GM21825 (cell line): ENCODE results near the gene PCDHGB4.
"Not testable (repeated sequence)": the region's sequence is repeated elsewhere in the genome, so short reads cannot be mapped to it uniquely, and the experiment has no call there.

Experiments
- ATAC-seq: cut with Tn5 transposase; IDR thresholded peaks from one replicate; pipeline ENCODE4 v1.9.1; 2021; ENCODE audit warnings: mild to moderate bottlenecking, moderate library complexity; ENCODE audit not compliant: unreplicated experiment

PCDHGB4 gene

DNA sequence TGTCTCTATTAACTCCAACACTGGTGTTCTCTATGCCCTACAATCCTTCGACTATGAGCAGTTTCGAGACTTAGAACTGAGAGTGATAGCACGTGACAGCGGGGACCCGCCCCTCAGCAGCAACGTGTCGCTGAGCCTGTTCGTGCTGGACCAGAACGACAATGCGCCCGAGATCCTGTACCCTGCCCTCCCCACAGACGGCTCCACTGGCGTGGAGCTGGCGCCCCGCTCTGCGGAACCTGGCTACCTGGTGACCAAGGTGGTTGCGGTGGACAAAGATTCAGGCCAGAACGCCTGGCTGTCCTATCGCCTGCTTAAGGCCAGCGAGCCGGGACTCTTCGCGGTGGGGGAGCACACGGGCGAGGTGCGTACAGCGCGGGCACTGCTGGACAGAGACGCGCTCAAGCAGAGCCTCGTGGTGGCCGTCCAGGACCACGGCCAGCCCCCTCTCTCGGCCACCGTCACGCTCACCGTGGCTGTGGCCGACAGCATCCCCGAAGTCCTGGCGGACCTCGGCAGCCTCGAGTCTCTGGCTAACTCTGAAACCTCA lies 35.3 kb downstream of the PCDHGB4 start:
- no peak for ATAC-seq

DNA sequence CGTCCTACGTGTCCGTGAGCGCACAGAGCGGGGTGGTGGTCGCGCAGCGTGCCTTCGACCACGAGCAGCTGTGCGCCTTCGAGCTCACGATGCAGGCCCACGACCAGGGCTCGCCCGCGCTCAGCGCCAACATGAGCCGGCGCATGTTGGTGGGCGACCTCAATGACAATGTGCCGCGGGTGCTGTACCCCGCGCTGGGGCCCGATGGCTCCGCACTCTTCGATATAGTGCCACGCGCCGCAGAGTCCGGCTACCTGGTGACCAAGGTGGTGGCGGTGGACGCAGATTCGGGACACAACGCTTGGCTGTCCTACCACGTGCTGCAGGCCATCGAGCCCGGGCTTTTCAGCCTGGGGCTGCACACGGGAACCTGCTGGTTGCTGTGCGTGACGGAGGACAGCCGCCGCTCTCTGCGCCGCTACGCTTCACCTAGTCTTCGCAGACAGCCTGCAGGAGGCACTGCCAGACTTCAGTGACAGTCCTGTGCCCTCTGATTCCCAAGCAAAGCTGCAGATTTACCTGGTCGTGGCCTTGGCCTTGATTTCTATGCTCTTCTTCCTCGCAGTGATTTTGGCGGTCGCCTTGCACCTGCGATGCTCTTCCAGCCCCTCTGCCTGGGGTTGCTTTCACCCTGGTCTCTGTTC lies 40.4 kb downstream of the PCDHGB4 start:
- ATAC-seq: no peak

DNA sequence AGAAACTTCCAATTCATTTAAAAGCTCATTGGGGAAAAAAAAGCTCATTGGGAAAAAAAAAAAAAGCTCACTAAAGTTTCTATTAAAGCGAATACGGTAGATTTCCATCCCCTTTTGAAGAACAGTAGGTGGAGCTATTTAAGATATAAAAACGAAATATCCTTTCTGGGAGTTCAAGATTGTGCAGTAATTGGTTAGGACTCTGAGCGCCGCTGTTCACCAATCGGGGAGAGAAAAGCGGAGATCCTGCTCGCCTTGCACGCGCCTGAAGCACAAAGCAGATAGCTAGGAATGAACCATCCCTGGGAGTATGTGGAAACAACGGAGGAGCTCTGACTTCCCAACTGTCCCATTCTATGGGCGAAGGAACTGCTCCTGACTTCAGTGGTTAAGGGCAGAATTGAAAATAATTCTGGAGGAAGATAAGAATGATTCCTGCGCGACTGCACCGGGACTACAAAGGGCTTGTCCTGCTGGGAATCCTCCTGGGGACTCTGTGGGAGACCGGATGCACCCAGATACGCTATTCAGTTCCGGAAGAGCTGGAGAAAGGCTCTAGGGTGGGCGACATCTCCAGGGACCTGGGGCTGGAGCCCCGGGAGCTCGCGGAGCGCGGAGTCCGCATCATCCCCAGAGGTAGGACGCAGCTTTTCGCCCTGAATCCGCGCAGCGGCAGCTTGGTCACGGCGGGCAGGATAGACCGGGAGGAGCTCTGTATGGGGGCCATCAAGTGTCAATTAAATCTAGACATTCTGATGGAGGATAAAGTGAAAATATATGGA lies 43.0 kb downstream of the PCDHGB4 start, which contains the start of gene PCDHGA12:
Gene PCDHGA12, plus strand, starts transcription at position 176 of the 782 bp plus-strand sequence. Its CDS starts 253 bp downstream, at position 429.
- peak; percentile 88 for ATAC-seq

DNA sequence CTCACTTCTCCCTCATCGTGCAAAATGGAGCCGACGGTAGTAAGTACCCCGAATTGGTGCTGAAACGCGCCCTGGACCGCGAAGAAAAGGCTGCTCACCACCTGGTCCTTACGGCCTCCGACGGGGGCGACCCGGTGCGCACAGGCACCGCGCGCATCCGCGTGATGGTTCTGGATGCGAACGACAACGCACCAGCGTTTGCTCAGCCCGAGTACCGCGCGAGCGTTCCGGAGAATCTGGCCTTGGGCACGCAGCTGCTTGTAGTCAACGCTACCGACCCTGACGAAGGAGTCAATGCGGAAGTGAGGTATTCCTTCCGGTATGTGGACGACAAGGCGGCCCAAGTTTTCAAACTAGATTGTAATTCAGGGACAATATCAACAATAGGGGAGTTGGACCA lies 43.8 kb downstream of the PCDHGB4 start:
- no peak for ATAC-seq

DNA sequence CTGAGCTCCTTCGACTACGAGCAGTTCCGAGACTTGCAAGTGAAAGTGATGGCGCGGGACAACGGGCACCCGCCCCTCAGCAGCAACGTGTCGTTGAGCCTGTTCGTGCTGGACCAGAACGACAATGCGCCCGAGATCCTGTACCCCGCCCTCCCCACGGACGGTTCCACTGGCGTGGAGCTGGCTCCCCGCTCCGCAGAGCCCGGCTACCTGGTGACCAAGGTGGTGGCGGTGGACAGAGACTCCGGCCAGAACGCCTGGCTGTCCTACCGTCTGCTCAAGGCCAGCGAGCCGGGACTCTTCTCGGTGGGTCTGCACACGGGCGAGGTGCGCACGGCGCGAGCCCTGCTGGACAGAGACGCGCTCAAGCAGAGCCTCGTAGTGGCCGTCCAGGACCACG lies 44.8 kb downstream of the PCDHGB4 start:
- ATAC-seq: not testable (repeated sequence)

DNA sequence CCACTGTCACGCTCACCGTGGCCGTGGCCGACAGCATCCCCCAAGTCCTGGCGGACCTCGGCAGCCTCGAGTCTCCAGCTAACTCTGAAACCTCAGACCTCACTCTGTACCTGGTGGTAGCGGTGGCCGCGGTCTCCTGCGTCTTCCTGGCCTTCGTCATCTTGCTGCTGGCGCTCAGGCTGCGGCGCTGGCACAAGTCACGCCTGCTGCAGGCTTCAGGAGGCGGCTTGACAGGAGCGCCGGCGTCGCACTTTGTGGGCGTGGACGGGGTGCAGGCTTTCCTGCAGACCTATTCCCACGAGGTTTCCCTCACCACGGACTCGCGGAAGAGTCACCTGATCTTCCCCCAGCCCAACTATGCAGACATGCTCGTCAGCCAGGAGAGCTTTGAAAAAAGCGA lies 45.2 kb downstream of the PCDHGB4 start:
- not testable (repeated sequence) for ATAC-seq

DNA sequence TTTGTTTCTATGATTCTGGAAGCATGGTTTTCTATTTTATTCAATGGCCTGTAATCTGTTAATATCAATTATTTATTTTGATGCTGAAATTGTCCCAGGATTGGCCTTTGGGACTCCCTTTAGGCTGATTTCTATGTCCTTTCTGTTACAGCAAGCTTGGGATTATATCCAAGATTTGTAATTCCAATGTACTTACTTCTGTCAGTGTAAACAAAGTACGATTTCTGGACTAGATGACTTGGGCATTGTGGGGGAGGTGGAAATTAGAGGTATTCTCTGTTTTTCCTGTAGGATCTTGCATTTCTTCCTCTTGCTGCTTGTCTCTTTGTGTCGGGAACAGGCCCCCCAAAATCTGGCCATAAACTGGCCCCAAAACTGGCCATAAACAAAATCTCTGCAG lies 46.5 kb downstream of the PCDHGB4 start:
- no peak for ATAC-seq

DNA sequence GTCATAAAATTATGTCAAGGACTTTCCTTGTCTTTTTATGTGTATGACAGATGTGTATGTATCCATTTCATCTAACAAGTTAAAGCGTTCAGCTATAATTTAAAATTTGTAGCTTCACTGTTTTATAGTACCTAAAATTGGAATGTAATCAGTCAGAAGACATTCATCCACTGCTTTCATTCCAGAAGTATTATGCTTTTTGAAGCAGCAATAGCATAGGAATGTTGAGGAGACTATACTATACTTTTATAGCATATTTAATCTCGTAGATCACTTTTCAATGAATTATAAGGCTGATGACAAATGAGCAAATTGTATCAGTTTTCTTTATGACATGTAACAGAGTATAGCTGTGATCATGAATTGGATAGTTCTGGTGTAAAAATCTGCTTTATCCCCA lies 49.7 kb downstream of the PCDHGB4 start:
- no peak for ATAC-seq

DNA sequence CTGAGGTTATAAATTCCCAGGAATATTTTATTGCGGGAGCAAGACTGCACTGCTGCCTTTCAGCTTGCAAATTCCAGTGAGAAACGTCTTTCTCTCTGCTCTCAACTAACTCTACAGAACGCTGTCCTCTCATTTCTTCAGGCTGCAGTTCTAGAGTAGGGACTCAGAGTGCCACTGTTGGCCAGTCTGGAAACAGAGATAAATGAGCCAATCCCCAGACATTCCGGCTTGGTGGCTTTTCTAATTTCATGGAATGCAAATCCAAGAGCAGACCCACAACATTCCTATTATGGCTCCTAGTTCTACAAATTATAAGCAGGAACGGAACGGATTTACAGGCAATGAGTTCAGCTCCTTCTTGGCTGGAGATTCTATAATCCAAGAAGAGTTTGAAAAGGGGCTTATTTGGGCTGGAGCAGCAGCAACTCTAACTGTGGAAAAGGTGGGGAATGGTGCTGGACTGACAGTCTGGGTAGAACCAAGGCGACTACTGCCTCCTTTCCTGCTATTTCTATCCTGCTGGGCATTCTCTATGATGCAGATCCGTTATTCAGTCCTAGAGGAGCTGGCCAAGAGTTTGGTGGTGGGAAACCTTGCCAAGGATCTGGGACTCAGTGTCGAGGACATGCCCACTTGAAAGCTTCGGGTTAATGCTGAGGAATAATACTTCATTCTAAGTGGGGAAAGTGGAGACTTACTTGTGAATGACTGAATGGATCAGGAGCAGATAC lies 52.1 kb downstream of the PCDHGB4 start:
- ATAC-seq: no peak
